Fibroblast of skin of left biceps (primary cell): ENCODE results near the gene SLAMF6.
"Not testable (repeated sequence)": the region's sequence is repeated elsewhere in the genome, so short reads cannot be mapped to it uniquely, and the experiment has no call there.

Experiments
- DNase-seq, 2 experiments: peaks; one replicate each; pipeline ENCODE4 v3.0.0-alpha.2; 2013; ENCODE audit warnings: low read depth in 2 of 2

Gene SLAMF6

DNA sequence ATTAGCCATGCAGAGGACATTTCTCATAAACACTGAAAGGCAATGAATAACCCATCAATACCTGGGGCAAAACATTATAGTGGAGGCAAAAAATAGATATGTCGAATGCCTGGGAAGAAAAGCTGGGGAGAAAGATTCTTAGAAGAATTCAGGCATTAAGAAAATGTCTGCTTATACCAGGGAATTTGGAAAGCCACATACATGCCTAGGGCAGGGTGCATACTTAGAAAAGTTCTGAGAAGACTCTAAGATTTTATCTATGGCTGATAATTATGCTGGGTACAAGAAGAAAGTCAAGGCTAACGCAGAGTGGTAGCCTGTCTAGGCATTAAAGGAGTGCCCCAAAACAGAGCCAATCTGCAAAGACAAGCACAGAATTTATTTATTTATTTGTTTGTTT lies 18.4 kb downstream of the SLAMF6 start:
- DNase-seq: no peak

DNA sequence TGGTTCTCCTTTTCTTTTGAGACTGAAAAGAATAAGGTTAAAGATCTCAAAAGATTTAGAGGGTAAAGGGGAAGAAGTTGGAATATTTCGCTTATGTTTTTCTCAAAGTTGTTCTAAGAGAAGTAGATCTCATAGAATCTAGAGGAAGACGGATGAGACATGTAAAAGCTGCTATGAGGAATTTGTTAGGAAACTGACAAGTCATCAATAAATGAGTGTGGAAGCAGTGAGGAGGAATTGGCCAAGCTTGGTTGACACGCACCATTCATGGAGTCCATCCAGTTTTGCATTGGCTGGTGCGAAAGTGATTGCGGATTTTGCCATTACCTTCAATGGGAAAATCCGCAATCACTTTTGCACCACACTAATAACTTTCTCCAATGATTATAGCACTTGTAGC lies 20.0 kb downstream of the SLAMF6 start:
- DNase-seq: no peak

DNA sequence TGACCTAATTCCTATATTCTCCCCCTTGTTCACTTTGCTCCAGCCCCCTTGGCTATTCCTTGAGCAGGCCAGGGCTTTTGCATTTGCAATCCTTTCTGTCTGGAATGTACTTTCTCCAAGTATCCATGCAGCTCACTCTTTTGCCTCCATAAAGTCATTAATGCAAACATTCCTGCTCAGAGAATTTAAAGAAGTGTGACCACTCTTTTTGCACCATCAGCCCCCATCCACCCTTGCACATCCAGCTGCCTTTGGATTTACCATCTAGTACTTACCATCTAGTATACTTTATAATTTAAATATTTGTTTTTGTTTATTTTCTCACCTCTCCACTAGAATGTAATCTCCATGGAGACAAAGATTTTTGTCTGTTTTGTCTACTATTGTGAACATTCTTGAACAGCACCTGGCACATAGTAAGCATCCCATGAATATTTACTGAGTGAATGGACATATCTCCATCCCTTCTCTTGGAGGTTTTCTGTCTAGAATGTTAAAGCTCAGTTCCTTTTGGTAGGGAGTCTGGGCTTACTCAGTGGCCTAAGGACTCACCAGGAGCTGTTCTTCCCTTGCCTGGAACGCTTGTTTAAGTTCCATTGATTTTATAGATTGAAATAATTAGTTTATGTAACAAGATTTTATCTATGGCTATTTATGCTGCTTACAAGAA lies 22.6 kb downstream of the SLAMF6 start:
- DNase-seq: no peak

GRCh38 chr1:160499631-160500030 lies 23.4 kb downstream of the SLAMF6 start:
- no peak for DNase-seq

GRCh38 chr1:160498301-160499065 lies 24.6 kb downstream of the SLAMF6 start:
- DNase-seq: not testable (repeated sequence)

GRCh38 chr1:160496334-160496733 lies 26.7 kb downstream of the SLAMF6 start:
- DNase-seq: no peak

GRCh38 chr1:160494620-160495019 lies 28.4 kb downstream of the SLAMF6 start:
- no peak for DNase-seq

- no peak for DNase-seq
These were observed 30.4 kb downstream of the SLAMF6 start for GRCh38 chr1:160492617-160493016.

- DNase-seq: no peak
These were observed 31.1 kb downstream of the SLAMF6 start for GRCh38 chr1:160491981-160492380.

- DNase-seq: no peak
These were observed 32.0 kb downstream of the SLAMF6 start for GRCh38 chr1:160491017-160491416.

- no peak for DNase-seq
These were observed 33.4 kb downstream of the SLAMF6 start for GRCh38 chr1:160489513-160490261.

DNA sequence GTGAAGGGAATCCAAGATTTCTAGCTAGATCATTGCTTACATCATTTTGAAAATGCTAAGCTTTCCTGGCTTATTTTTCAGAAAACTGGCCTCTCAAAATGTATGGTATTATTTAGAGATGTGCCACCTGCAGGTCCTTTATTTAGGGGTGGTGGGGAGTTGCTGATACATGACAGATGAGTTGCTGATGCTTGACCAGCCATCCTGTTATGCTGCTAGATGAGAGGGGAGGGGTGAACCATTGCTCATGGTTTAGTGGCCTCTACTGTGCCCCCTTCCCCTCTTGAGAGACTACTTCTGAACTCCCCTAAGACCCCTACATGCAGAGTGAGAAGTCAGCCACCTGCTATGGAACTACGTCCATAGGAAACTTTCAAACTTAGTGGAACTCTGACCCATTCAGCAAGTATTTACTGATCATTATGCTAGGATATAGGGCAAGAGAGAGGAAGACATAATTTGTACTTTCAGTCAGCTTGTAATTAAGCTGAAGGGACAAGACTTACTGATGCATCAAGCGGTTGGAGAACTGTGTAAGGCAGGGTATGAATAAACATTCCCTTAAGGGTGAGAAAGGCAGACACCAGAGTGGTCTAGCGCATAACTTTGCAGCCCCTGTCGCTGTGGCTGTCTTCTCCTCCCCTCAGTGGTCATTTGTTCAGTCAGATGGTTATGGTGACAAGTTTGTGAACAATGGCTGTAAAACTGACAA lies 34.6 kb downstream of the SLAMF6 start:
- DNase-seq: no peak

DNA sequence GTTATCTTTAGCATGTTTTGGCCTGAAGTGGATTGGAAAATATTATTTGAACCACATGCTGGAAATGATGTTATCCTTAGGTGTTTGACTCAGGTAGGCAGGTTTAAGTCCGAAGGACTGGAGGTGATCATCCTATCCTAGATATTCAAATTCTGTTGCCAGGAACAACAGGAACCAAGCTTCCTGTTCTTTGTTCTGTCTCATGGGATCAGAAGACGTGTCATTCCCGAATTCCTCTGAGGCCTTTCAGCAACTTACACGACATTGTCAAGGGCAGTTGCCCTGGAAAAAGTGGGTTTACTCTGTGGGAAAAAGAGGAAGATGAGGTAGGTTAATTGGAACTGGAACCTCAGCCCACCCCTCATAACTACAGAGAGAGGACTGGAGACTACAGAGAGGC lies 36.6 kb downstream of the SLAMF6 start:
- no peak for DNase-seq

- no peak for DNase-seq
These were observed 39.4 kb downstream of the SLAMF6 start for GRCh38 chr1:160483505-160484185.

DNA sequence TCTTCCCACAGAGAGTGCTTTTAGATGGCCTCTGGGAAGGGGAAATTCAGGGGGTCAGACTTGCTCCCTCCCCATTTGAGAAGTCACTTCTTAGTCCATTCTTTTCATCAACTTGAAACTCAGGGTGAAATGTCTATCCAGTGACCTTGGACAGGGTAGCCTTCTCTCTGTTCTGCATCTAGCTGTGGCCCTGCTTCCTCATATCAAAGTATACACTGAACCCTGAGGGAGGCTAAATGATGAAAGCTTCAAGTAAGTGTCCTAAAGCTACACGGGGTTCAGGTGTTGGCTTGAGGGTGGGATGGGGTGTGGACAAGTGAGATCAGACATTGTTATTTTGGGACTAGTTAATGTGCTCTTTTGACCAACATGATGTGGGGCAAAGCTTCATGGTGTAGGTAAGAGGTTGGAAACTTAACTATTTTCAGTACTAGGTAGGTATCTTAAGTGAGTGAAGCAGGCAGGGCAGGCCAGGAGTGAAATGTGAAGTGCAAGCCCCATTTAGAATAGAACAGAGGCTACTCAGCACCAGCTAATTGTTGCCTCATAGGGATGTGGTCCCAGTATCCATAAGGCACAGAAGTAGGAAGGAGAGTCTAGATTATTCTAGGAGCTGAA lies 41.0 kb downstream of the SLAMF6 start:
- no peak for DNase-seq

DNA sequence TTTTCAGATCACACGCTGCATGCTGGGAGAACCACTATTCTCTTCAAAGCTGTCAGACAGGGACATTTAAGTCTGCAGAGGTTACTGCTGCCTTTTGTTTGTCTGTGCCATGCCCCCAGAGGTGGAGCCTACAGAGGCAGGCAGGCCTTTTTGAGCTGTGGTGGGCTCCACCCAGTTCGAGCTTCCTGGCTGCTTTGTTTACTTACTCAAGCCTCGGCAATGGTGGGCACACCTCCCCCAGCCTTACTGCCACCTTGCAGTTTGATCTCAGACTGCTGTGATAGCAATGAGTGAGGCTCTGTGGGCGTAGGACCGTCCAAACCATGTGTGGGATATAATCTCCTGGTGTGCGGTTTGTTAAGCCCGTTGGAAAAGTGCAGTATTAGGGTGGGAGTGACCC lies 42.3 kb downstream of the SLAMF6 start:
- not testable (repeated sequence) for DNase-seq

- DNase-seq: not testable (repeated sequence)
These were observed 44.0 kb downstream of the SLAMF6 start for GRCh38 chr1:160479091-160479490.

DNA sequence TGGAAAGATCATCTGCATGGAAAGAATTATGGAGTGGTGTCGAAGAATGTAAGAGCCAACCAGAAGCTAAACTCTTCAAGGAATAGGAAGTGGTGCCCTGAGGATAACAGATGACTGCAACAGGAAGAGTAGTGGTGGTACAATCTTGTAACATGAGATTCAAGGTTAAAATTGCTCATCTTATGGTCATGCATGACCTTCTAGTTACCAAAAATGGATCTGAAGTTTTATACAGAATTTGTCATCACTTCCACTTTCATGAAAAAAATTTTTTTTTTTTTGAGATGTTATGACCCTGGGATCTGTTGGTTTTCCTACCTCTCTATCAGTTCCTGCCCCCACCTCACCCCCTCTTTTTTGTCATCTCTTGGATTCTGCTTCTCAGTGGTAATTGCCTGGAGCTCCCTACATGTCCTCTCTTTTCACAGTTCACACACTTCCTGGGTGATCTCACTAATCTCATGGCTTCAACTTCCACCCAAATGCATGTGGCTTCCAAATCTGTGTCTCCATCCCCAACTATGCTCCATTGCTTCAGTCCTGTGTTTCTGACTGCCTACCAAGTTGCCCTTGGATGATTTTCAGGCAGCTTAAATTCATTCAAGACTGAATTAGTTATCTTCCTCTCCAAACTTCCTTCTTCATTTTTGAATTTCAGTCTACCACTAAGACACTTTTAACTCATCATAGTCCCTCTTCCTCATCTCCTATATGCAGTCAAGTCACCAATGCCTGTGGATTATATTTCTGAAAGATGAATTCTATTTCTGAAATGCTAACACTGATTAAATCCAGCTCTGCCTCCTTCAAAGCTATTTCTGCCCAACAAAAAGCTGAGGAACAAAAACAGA lies 48.4 kb downstream of the SLAMF6 start:
- no peak for DNase-seq

- DNase-seq: no peak
These were observed 50.9 kb downstream of the SLAMF6 start for GRCh38 chr1:160472112-160472511.

GRCh38 chr1:160471253-160471652 lies 51.8 kb downstream of the SLAMF6 start:
- DNase-seq: no peak
